Stimulated activated CD4-positive, alpha-beta T cell treated with anti-CD3 and anti-CD28 coated beads, Interleukin-1b, Interleukin-23, amount 100 ng/mL, for 24 hours (primary cell): ENCODE measurements around the gene SLC24A4.

ENCODE experiments used
- DNase-seq, 4 experiments: peaks; one replicate each; pipeline ENCODE4 v3.0.0-alpha.2; 2020; ENCODE audit warnings: low read depth in 4 of 4, low spot score in 1 of 4

Gene SLC24A4

GRCh38 chr14:92494512-92494911 is 171.5 kb downstream of the SLC24A4 start:
- DNase-seq, result no peak

GRCh38 chr14:92495027-92495426 is 172.1 kb downstream of the SLC24A4 start:
- DNase-seq, result no peak

GRCh38 chr14:92496191-92496857 is 173.4 kb downstream of the SLC24A4 start:
- DNase-seq, result no peak

- no peak for DNase-seq
Observed at GRCh38 chr14:92497391-92497790, 174.4 kb downstream of the SLC24A4 start.

GRCh38 chr14:92499234-92499633 is 176.3 kb downstream of the SLC24A4 start:
- no peak for DNase-seq

- DNase-seq, result no peak
Observed at GRCh38 chr14:92500491-92500941, 177.6 kb downstream of the SLC24A4 start.

- no peak for DNase-seq
Observed at GRCh38 chr14:92501891-92502351, 179.0 kb downstream of the SLC24A4 start.

GRCh38 chr14:92502541-92503286 is 179.7 kb downstream of the SLC24A4 start:
- no peak for DNase-seq

GRCh38 chr14:92503756-92504491 is 181.0 kb downstream of the SLC24A4 start:
- DNase-seq, result no peak

GRCh38 chr14:92505826-92506225 is 182.9 kb downstream of the SLC24A4 start:
- DNase-seq, result no peak

GRCh38 chr14:92506231-92506630 is 183.3 kb downstream of the SLC24A4 start:
- DNase-seq, result no peak

- DNase-seq, result no peak
Observed at GRCh38 chr14:92507174-92507768, 184.3 kb downstream of the SLC24A4 start.

GRCh38 chr14:92510972-92511371 is 188.0 kb downstream of the SLC24A4 start:
- no peak for DNase-seq

- no peak for DNase-seq
Observed at GRCh38 chr14:92511453-92512238, 188.7 kb downstream of the SLC24A4 start.

- DNase-seq, result no peak
Observed at GRCh38 chr14:92512807-92513203, 189.8 kb downstream of the SLC24A4 start.

GRCh38 chr14:92513204-92513965 is 190.4 kb downstream of the SLC24A4 start, which contains the start of gene RIN3:
Gene RIN3, plus strand, starts transcription at chr14:92513781. Its CDS starts 152 bp downstream, at chr14:92513933.
- peak in 1 of 4 experiments; percentile 15 for DNase-seq

GRCh38 chr14:92513966-92514843 is 191.2 kb downstream of the SLC24A4 start:
- DNase-seq, result no peak

- DNase-seq, result no peak
Observed at GRCh38 chr14:92514844-92515514, 192.0 kb downstream of the SLC24A4 start.
